GM12878 (cell line): ENCODE results near the gene TRAPPC3. TPM values are rescaled to one million over a fixed set of nuclear protein-coding genes. Genes with fewer than 3 reads are reported as not detected.

ENCODE experiments used
- ATAC-seq: fragments of 200-7000 bp; cut with Tn5 transposase; 3 replicates; pipeline ENCODE4 v1.9.1; 2020; ENCODE audit warnings: mild to moderate bottlenecking, moderate library complexity
- BruUV-seq: library from RNA; stranded (reverse); fragments of 400-500 nt; replicated peaks from 2 replicates; lab custom pipeline; 2021; lab: Mats Ljungman, UMichigan
- CTCF ChIA-PET: fragments of 300-600 bp; sonication (Branson Sonifier 250); formaldehyde crosslinking; extraction: SDS; loops from one replicate; lab custom pipeline; 2021; ENCODE audit warnings: inconsistent platforms; lab: Yijun Ruan, JAX
- POLR2A ChIA-PET: fragments of 350-600 bp; formaldehyde crosslinking; extraction: SDS; loops from one replicate; lab custom pipeline; 2021; ENCODE audit warnings: inconsistent platforms; lab: Charles Lee
- RAD21 ChIA-PET: fragments of 300-600 bp; sonication (Branson Sonifier 250); formaldehyde crosslinking; loops from one replicate; lab custom pipeline; 2023; ENCODE audit warnings: antibody characterized with exemption; ENCODE audit not compliant: unreplicated experiment; lab: Charles Lee
- SMC1A ChIA-PET: fragments of 300-600 bp; sonication (Branson Sonifier 250); formaldehyde crosslinking; loops from one replicate; lab custom pipeline; 2023; ENCODE audit not compliant: unreplicated experiment, uncharacterized antibody; lab: Charles Lee
- DNase-seq: peaks from one replicate; pipeline ENCODE4 v3.0.0-alpha.2; 2011; ENCODE audit warnings: low read depth, low spot score
- FAIRE-seq: peaks from 3 replicates; lab custom pipeline; 2011; peaks lifted over from hg19 to GRCh38; lab: Jason Lieb, UNC
- H2AFZ ChIP-seq: 2 replicates; pipeline ENCODE4 v1.6.0; 2011; ENCODE audit warnings: low read depth, low read length, control low read depth; ENCODE audit not compliant: control insufficient read depth
- H3K27ac ChIP-seq: 2 replicates; pipeline ENCODE4 v1.5.1; 2011; ENCODE audit warnings: control low read depth; ENCODE audit not compliant: control insufficient read depth, insufficient read depth
- H3K27me3 ChIP-seq, 2 experiments: replicated peaks in 1 of 2; 2 replicates each; pipeline versions ENCODE4 v1.6.0 to v1.6.1; 2011; ENCODE audit warnings: low read length in 1 of 2; ENCODE audit not compliant: control insufficient read depth in 2 of 2, insufficient read depth in 2 of 2
- H3K36me3 ChIP-seq, 2 experiments: 2 replicates each; pipeline ENCODE4 v1.5.1; 2011; ENCODE audit warnings: low read length in 1 of 2; ENCODE audit not compliant: control insufficient read depth in 2 of 2, insufficient read depth in 2 of 2
- H3K4me1 ChIP-seq: 2 replicates; pipeline ENCODE4 v1.6.1; 2011; ENCODE audit warnings: mild to moderate bottlenecking, low read length, moderate library complexity, mixed read lengths; ENCODE audit not compliant: control insufficient read depth, insufficient read depth
- H3K4me2 ChIP-seq: 2 replicates; pipeline ENCODE4 v1.6.0; 2011; ENCODE audit warnings: control low read depth; ENCODE audit not compliant: control insufficient read depth, insufficient read depth
- H3K4me3 ChIP-seq: fragments of 200-600 bp; sonication (generic); 2 replicates; pipeline ENCODE4 v1.5.1; 2016
- H3K79me2 ChIP-seq: 2 replicates; pipeline ENCODE4 v1.6.0; 2011; ENCODE audit warnings: low read length; ENCODE audit not compliant: control insufficient read depth, insufficient read depth
- H3K9ac ChIP-seq: 2 replicates; pipeline ENCODE4 v1.8.0; 2011; ENCODE audit warnings: low read length, control low read depth, mixed read lengths; ENCODE audit not compliant: control insufficient read depth, insufficient read depth
- H3K9me3 ChIP-seq: replicated peaks from 3 replicates; pipeline ENCODE4 v1.5.1; 2011; ENCODE audit warnings: mild to moderate bottlenecking, low read length; ENCODE audit not compliant: control insufficient read depth, insufficient read depth
- H4K20me1 ChIP-seq: 2 replicates; pipeline ENCODE4 v1.6.0; 2011; ENCODE audit not compliant: control insufficient read depth, insufficient read depth
- ASH2L ChIP-seq: fragments of 300-600, 200-600 bp; sonication (generic); IDR thresholded peaks from 2 replicates; pipeline ENCODE4 v1.6.1; 2017; ENCODE audit warnings: low read depth, mild to moderate bottlenecking, borderline replicate concordance
- BCLAF1 ChIP-seq: fragments of 450-650 bp; IDR thresholded peaks from 2 replicates; pipeline ENCODE4 v1.6.1; 2017; ENCODE audit warnings: antibody characterized with exemption, mild to moderate bottlenecking, moderate library complexity
- BHLHE40 ChIP-seq, 2 experiments: fragments of 450-650 bp in 1 of 2; IDR thresholded peaks; 2 replicates each; pipeline ENCODE4 v1.6.1; 2011 to 2017; ENCODE audit warnings: low read depth in 2 of 2, borderline replicate concordance in 1 of 2, improper control_type of control experiment in 1 of 2, low read length in 1 of 2, mild to moderate bottlenecking in 1 of 2
- CHD1 ChIP-seq: IDR thresholded peaks from 2 replicates; pipeline ENCODE4 v1.6.1; 2012; ENCODE audit warnings: low read depth, low read length, improper control_type of control experiment
- DPF2 ChIP-seq: fragments of 450-650 bp; IDR thresholded peaks from 2 replicates; pipeline ENCODE4 v1.6.1; 2017; ENCODE audit warnings: mild to moderate bottlenecking
- ESRRA ChIP-seq: IDR thresholded peaks from 2 replicates; pipeline ENCODE4 v1.6.1; 2012; ENCODE audit warnings: mild to moderate bottlenecking, low read length, improper control_type of control experiment
- ETV6 ChIP-seq, 2 experiments: fragments of 450-650 bp in 1 of 2; IDR thresholded peaks in 1 of 2; conservative IDR thresholded peaks in 1 of 2; 2 replicates each; pipeline ENCODE4 v1.6.1; 2014; ENCODE audit warnings: antibody characterized with exemption in 1 of 2, borderline replicate concordance in 1 of 2, low read depth in 1 of 2, mild to moderate bottlenecking in 1 of 2, moderate library complexity in 1 of 2
- FOXK2 ChIP-seq: fragments of 450-650 bp; IDR thresholded peaks from 2 replicates; pipeline ENCODE4 v1.6.1; 2017; ENCODE audit warnings: mild to moderate bottlenecking, moderate library complexity
- HDAC2 ChIP-seq: fragments of 200-600 bp; sonication (generic); IDR thresholded peaks from 2 replicates; pipeline ENCODE4 v1.6.1; 2017
- IRF5 ChIP-seq: fragments of 450-650 bp; IDR thresholded peaks from 2 replicates; pipeline ENCODE4 v1.6.1; 2017; ENCODE audit warnings: borderline replicate concordance
- JUND ChIP-seq: IDR thresholded peaks from 2 replicates; pipeline ENCODE4 v1.6.1; 2012; ENCODE audit warnings: low read depth, mild to moderate bottlenecking, low read length, improper control_type of control experiment, moderate library complexity
- MEF2B ChIP-seq: fragments of 450-650 bp; IDR thresholded peaks from 2 replicates; pipeline ENCODE4 v1.6.1; 2018; ENCODE audit warnings: mild to moderate bottlenecking, moderate library complexity; ENCODE audit not compliant: partially characterized antibody, poor library complexity, severe bottlenecking
- MTA2 ChIP-seq: fragments of 450-650 bp; IDR thresholded peaks from 2 replicates; pipeline ENCODE4 v1.6.1; 2016; ENCODE audit warnings: low read depth, mild to moderate bottlenecking, moderate library complexity
- NR2F1 ChIP-seq: fragments of 450-650 bp; conservative IDR thresholded peaks from 2 replicates; pipeline ENCODE4 v1.6.1; 2017; ENCODE audit warnings: mild to moderate bottlenecking
- PAX8 ChIP-seq: fragments of 450-650 bp; IDR thresholded peaks from 2 replicates; pipeline ENCODE4 v1.6.1; 2017; ENCODE audit warnings: mild to moderate bottlenecking, moderate library complexity
- POLR2AphosphoS5 ChIP-seq: IDR thresholded peaks from 2 replicates; pipeline ENCODE4 v1.6.1; 2011; ENCODE audit warnings: mild to moderate bottlenecking, low read length, inconsistent platforms
- TBL1XR1 ChIP-seq: IDR thresholded peaks from 2 replicates; pipeline ENCODE4 v1.6.1; 2012; ENCODE audit warnings: low read depth, low read length, improper control_type of control experiment
- WGBS: methylation state at CpG from one replicate; pipeline ENCODE4 v1.1.6; 2016; ENCODE audit warnings: low lambda C conversion rate; ENCODE audit not compliant: insufficient replicate concordance, insufficient coverage; ENCODE audit errors: missing lambda C conversion rate; 5-methylcytosine and 5-hydroxymethylcytosine counted together
- in situ Hi-C: fragments of 300-500 bp; cut with MboI; formaldehyde crosslinking; loops from 9 replicates; pipeline ENCODE4 v1.14.3; 2018; ENCODE audit warnings: mixed read lengths
- intact Hi-C: fragments of 100-400 bp; cut with micrococcal nuclease; formaldehyde crosslinking; loops from one replicate; pipeline ENCODE4 v1.14.2; 2022; ENCODE audit not compliant: unreplicated experiment
- polyA plus RNA-seq, 11 experiments: library from polyadenylated mRNA; depleted of rRNA in 4 of 11; unstranded in 6 of 11; stranded (reverse) in 5 of 11; fragments of >200 nt; fragmentation: Nextera tagmentation in 4 of 11; fragmentation: Illumina TruSeq in 1 of 11; extraction: Ambion mirVana in 4 of 11; extraction: Trizol in 1 of 11; gene quantifications; 1 replicate in 1 of 11; 2 replicates in 10 of 11; pipeline versions ENCODE4 v1.2.1 to v1.2.3, GENCODE V29; 2011 to 2016; ENCODE audit warnings: inconsistent platforms in 2 of 11, missing spikeins in 2 of 11, low read depth in 1 of 11
- total RNA-seq, 4 experiments: library from RNA; depleted of rRNA in 3 of 4; stranded (reverse); fragments of >200 nt in 3 of 4; fragmentation: Illumina TruSeq in 1 of 4; extraction: Trizol in 1 of 4; gene quantifications; 2 replicates each; pipeline versions ENCODE4 v1.2.1 to v1.2.3, GENCODE V29; 2013 to 2021

Gene TRAPPC3
- total and polyA plus RNA-seq, 10 of the 15 experiments (the other 5 are each of a cell fraction or from before 2014, with no cell fraction given), result 14.7 to 122 (median 70.5) TPM

DNA sequence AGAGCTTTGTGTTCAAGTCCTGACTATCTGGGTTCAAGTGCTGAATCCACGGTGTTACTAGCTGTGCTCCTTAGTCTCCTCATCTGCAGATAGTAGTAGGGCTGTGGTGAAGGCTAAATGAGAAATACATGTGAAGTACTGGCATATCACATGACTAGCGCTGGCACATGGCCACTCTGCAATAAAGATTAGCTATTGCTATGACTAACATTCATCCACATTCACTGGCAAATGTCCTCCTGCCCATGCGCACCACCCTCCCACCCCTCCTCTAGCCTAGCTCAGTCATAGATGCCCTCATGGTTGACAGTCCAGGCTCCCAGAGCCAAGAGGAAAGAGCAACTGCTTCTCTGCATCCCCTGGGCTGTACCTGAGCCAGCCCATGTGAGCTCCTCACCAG lies 15.8 kb downstream of the TRAPPC3 start:
- SMC1A ChIA-PET, result interaction anchor here (0.6 to 3.7 kb wide), 5 partner anchors 8 to 352 kb away, joined by 3 to 16 read pairs (median 5); no protein-coding TSS in a partner anchor

GRCh38 chr1:36132029-36132428 lies 17.3 kb downstream of the TRAPPC3 start:
- DNase-seq (no peak), FAIRE-seq (no peak), ATAC-seq (no peak)
- TF ChIP-seq ETV6 (conservative IDR thresholded peaks at IDR 0.05 in 1 of 2, IDR thresholded peaks at IDR 0.05 in 1 of 2; ENCODE audit: borderline replicate concordance in 1 of 2, low read depth in 1 of 2), result no peak
- no peak for TF ChIP-seq PAX8
- TF ChIP-seq DPF2, result no peak
- TF ChIP-seq MTA2, result no peak
- no peak for TF ChIP-seq ASH2L
- TF ChIP-seq HDAC2, result no peak
- no peak for TF ChIP-seq BCLAF1
- TF ChIP-seq IRF5, result no peak
- no peak for TF ChIP-seq ESRRA
- no peak for TF ChIP-seq FOXK2
- TF ChIP-seq NR2F1, result no peak
- Histone ChIP-seq H3K27ac (no peak overlapping the region), H3K36me3 (peaks cover 0 to under 1% of the 10 kb centered on the region in 2 experiments; a peak in 2 of 4 replicates), H2AFZ (no peak overlapping the region), H3K4me3 (no peak overlapping the region), H3K9me3 (no peaks in the 10 kb centered on the region), H3K4me1 (no peaks in the 10 kb centered on the region), H4K20me1 (no peaks in the 10 kb centered on the region), H3K79me2 (no peaks in the 10 kb centered on the region), H3K27me3 (no peaks in the 10 kb centered on the region; a peak in 1 of 4 replicates), H3K9ac (no peak overlapping the region), H3K4me2 (no peak overlapping the region)
- ChIA-PET SMC1A (interaction anchor here (0.6 to 1.4 kb wide), 4 partner anchors 10 to 414 kb away, joined by 3 to 5 read pairs (median 3); no protein-coding TSS in a partner anchor), CTCF (interaction anchor here (0.5 to 1.1 kb wide), 3 partner anchors 13 to 628 kb away, joined by 3 to 5 read pairs (median 3); no protein-coding TSS in a partner anchor), RAD21 (no interaction called here), POLR2A (interaction anchor here (1.1 to 1.5 kb wide), 2 partner anchors 14 to 17 kb away, joined by 3 to 8 read pairs; partner anchors contain the start of gene TRAPPC3)
- BruUV-seq, result no TSS peak
- intact Hi-C loops, result no loop called here
- WGBS, result 61% methylated on average over 3 of the region's 3 CpGs
- in situ Hi-C loops, result no loop called here

More for the DNA sequence above, 15.8 kb downstream of the TRAPPC3 start:
- Histone ChIP-seq H3K27me3 (no peaks in the 10 kb centered on the region), H3K4me3 (no peak overlapping the region), H3K79me2 (no peaks in the 10 kb centered on the region), H4K20me1 (no peaks in the 10 kb centered on the region), H3K4me2 (no peak overlapping the region), H3K4me1 (no peaks in the 10 kb centered on the region), H3K9ac (no peak overlapping the region), H3K36me3 (peaks cover 0 to 2% of the 10 kb centered on the region in 2 experiments; a peak in 2 of 4 replicates), H3K9me3 (no peaks in the 10 kb centered on the region), H2AFZ (no peak overlapping the region), H3K27ac (no peak overlapping the region)
- intact Hi-C loops, result no loop called here
- CTCF ChIA-PET, result interaction anchor here (0.7 to 4.7 kb wide), 8 partner anchors 18 to 153 kb away, joined by 3 to 56 read pairs (median 5); no protein-coding TSS in a partner anchor
- FAIRE-seq, result no peak
- POLR2A ChIA-PET, result no interaction called here
- RAD21 ChIA-PET, result interaction anchor here (0.7 to 2.9 kb wide), 5 partner anchors 16 to 1228 kb away, joined by 3 to 15 read pairs (median 3); partner anchors contain the start of gene TRAPPC3
- no TSS peak for BruUV-seq
- no peak for ATAC-seq
- in situ Hi-C loops, result no loop called here
- WGBS, result 94% methylated on average over 3 of the region's 3 CpGs
- DNase-seq, result no peak
- TF ChIP-seq TBL1XR1, result no peak
- no peak for TF ChIP-seq BHLHE40 (IDR thresholded peaks at IDR 0.05; ENCODE audit: borderline replicate concordance in 1 of 2, low read depth in 2 of 2, low read length in 1 of 2)
- no peak for TF ChIP-seq PAX8
- no peak for TF ChIP-seq JUND
- no peak for TF ChIP-seq POLR2AphosphoS5
- TF ChIP-seq CHD1, result no peak
- TF ChIP-seq MEF2B, result no peak
